ENCODE results near the gene ITGAE. TPM values are rescaled to one million over a fixed set of nuclear protein-coding genes. Genes with fewer than 3 reads are reported as not detected.

The ITGAE gene
- total RNA-seq, 1 donor from 2014 or later = 24.5 TPM

DNA sequence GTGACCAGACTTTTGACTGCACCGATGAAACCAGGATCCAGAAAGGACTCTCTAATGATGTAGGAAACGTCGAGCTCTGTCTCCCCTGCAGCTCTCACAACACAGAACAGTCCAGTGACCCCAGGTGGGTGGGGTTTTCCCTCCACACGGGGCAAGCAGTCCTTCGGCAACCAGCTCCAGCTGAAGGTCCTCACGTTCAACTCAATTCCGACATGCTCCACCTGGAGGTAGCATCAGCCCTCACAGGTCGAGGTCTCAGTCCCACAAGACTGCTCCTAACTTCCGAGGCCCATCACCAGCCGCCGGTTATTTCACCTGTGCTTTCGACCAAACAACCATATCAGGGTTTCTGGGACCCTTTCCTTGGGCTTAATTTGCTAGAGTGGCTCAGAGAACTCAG is 28.2 kb downstream of the ITGAE start:
- Mint-ChIP-seq H3K4me3 (ENCODE audit: unreplicated experiment) (no peak overlapping the region), H3K27ac (ENCODE audit: unreplicated experiment) (no peak overlapping the region), H3K36me3 (ENCODE audit: unreplicated experiment) (no peaks in the 10 kb centered on the region), H3K4me1 (ENCODE audit: unreplicated experiment) (peaks cover 6% of the 10 kb centered on the region), H3K27me3 (ENCODE audit: unreplicated experiment) (no peaks in the 10 kb centered on the region), H3K9me3 (ENCODE audit: unreplicated experiment) (peaks cover under 1% of the 10 kb centered on the region)
- no peak for DNase-seq (ENCODE audit: extremely low spot score, unreplicated experiment)
- TF ChIP-seq, protein P1, sequence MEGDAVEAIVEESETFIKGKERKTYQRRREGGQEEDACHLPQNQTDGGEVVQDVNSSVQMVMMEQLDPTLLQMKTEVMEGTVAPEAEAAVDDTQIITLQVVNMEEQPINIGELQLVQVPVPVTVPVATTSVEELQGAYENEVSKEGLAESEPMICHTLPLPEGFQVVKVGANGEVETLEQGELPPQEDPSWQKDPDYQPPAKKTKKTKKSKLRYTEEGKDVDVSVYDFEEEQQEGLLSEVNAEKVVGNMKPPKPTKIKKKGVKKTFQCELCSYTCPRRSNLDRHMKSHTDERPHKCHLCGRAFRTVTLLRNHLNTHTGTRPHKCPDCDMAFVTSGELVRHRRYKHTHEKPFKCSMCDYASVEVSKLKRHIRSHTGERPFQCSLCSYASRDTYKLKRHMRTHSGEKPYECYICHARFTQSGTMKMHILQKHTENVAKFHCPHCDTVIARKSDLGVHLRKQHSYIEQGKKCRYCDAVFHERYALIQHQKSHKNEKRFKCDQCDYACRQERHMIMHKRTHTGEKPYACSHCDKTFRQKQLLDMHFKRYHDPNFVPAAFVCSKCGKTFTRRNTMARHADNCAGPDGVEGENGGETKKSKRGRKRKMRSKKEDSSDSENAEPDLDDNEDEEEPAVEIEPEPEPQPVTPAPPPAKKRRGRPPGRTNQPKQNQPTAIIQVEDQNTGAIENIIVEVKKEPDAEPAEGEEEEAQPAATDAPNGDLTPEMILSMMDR (IDR thresholded peaks at IDR 0.05) = no peak

DNA sequence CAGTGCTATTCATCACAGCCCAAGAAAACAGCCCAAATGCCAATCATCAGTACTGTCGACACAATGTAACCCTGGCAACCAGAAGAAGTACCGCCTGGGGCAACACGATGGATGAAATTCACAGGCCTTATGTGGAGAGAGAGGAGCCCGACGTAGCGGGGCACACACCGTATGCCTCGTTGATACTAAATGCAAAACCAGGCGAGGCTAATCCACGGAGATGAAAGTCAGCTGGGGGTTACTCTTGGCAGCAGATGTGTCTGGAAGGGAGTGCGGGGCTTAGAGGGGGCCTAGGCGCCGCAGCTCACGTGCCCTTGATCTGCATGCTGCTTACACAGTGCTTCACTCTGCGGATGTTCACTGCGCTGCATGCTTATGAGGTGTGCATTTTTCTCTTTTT is 29.8 kb downstream of the ITGAE start:
- Mint-ChIP-seq H3K36me3 (ENCODE audit: unreplicated experiment) (no peaks in the 10 kb centered on the region), H3K9me3 (ENCODE audit: unreplicated experiment) (peaks cover 4% of the 10 kb centered on the region), H3K4me3 (ENCODE audit: unreplicated experiment) (no peak overlapping the region), H3K27me3 (ENCODE audit: unreplicated experiment) (no peaks in the 10 kb centered on the region), H3K4me1 (ENCODE audit: unreplicated experiment) (peaks cover 6% of the 10 kb centered on the region), H3K27ac (ENCODE audit: unreplicated experiment) (no peak overlapping the region)
- no peak for DNase-seq (ENCODE audit: extremely low spot score, unreplicated experiment)
- TF ChIP-seq, protein P1 (IDR thresholded peaks at IDR 0.05) = no peak

DNA sequence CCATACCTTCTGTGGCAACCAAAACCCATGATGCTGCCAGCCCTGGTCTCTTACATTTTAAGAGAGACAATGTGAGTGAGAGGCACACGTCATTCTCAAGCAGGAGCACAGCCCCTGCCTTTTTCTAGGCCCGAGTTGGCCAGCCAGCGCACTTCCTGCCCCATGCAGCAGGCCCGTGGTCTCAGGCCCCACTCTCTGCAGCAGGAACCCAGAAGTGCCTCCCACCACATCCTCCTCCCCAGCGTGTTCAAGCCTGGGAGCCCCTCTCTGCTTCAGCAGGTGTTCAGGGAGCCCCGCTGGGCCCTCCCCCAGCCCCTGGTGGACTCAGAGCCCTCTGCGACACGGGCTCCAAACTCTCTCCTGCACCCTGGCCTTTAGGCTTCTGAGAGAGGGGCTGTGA is 30.5 kb downstream of the ITGAE start:
- TF ChIP-seq, protein P1 (IDR thresholded peaks at IDR 0.05) = no peak
- H3K27ac Mint-ChIP-seq (ENCODE audit: unreplicated experiment) = no peak overlapping the region

DNA sequence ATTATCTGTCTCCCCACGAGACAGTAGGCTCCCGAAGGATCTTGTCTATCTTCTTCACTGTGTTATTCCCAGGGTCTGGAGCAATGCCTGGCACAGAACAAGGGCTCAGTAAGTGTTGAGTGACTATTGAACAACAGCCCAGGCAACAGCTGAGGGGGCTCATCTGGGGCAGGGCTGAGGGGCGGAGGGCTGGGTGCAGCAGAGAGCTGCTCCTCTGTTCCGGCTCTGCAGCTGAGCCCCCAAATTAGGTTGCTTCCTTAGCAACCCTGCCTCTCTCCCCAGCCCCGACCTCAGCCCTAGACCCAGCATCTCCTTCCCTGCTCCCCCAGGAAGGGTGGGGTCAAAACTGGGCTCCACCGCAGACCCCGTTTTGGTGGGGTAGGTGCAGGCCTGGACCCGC is 32.2 kb downstream of the ITGAE start:
- no peaks in the 10 kb centered on the region for H3K36me3 Mint-ChIP-seq (ENCODE audit: unreplicated experiment)
- no peak for DNase-seq (ENCODE audit: extremely low spot score, unreplicated experiment)
- peaks cover 6% of the 10 kb centered on the region for H3K4me1 Mint-ChIP-seq (ENCODE audit: unreplicated experiment)
- no peak overlapping the region for H3K27ac Mint-ChIP-seq (ENCODE audit: unreplicated experiment)
- peaks cover 4% of the 10 kb centered on the region for H3K9me3 Mint-ChIP-seq (ENCODE audit: unreplicated experiment)
- H3K27me3 Mint-ChIP-seq (ENCODE audit: unreplicated experiment) = no peaks in the 10 kb centered on the region
- no peak overlapping the region for H3K4me3 Mint-ChIP-seq (ENCODE audit: unreplicated experiment)
- TF ChIP-seq, protein P1 (IDR thresholded peaks at IDR 0.05) = no peak

More for the DNA sequence above, 30.5 kb downstream of the ITGAE start:
- H3K36me3 Mint-ChIP-seq (ENCODE audit: unreplicated experiment) = no peaks in the 10 kb centered on the region
- DNase-seq (ENCODE audit: extremely low spot score, unreplicated experiment) = no peak
- peaks cover 4% of the 10 kb centered on the region for H3K9me3 Mint-ChIP-seq (ENCODE audit: unreplicated experiment)
- H3K27me3 Mint-ChIP-seq (ENCODE audit: unreplicated experiment) = no peaks in the 10 kb centered on the region
- H3K4me1 Mint-ChIP-seq (ENCODE audit: unreplicated experiment) = peaks cover 6% of the 10 kb centered on the region
- H3K4me3 Mint-ChIP-seq (ENCODE audit: unreplicated experiment) = no peak overlapping the region

DNA sequence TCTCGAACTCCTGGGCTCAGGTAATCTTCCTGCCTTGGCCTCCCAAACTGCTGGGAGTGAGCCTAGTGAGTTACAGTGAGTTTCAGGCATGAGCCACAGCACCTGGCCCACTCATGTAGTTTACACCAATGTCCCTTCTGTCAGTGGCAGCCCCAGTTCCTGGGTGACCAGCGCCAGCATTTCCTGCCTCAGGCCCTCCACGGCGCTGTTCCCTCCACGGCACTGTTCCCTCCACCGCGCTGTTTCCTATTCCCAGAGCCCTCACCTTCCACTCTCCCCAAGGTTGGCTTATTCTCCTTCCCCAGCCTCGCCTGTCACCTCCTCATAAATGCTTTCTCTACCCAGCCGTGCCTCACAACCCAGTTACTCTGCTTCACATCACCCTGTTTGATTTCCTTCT is 32.6 kb downstream of the ITGAE start:
- peaks cover 3% of the 10 kb centered on the region for H3K4me1 Mint-ChIP-seq (ENCODE audit: unreplicated experiment)
- no peak overlapping the region for H3K4me3 Mint-ChIP-seq (ENCODE audit: unreplicated experiment)
- DNase-seq (ENCODE audit: extremely low spot score, unreplicated experiment) = no peak
- no peaks in the 10 kb centered on the region for H3K27me3 Mint-ChIP-seq (ENCODE audit: unreplicated experiment)
- H3K9me3 Mint-ChIP-seq (ENCODE audit: unreplicated experiment) = peaks cover 4% of the 10 kb centered on the region
- no peak overlapping the region for H3K27ac Mint-ChIP-seq (ENCODE audit: unreplicated experiment)
- no peaks in the 10 kb centered on the region for H3K36me3 Mint-ChIP-seq (ENCODE audit: unreplicated experiment)
- TF ChIP-seq, protein P1 (IDR thresholded peaks at IDR 0.05) = no peak

All from osteocyte (in vitro differentiated cells).